HG03520 (cell line): ENCODE data around the gene CIAPIN1.
A peak's percentile ranks its signal among the peaks of the same experiment; 100 is the strongest.

Source experiments
- ATAC-seq: cut with Tn5 transposase; IDR thresholded peaks from one replicate; pipeline ENCODE4 v1.9.1; 2021; ENCODE audit warnings: mild to moderate bottlenecking, moderate library complexity; ENCODE audit not compliant: unreplicated experiment

The CIAPIN1 gene

GRCh38 chr16:57447186-57447962 lies at the start of gene CIAPIN1, which contains the start of gene COQ9:
TSS of gene CIAPIN1 (minus strand) at chr16:57447385. CDS start at chr16:57440928, 6,457 bp downstream.
TSS of gene COQ9 (plus strand) at chr16:57447479. CDS start at chr16:57447506, 27 bp downstream.
- ATAC-seq = peak; percentile 91

- no peak for ATAC-seq
Observed at GRCh38 chr16:57493767-57494166, 46.6 kb upstream of the CIAPIN1 start.

DNA sequence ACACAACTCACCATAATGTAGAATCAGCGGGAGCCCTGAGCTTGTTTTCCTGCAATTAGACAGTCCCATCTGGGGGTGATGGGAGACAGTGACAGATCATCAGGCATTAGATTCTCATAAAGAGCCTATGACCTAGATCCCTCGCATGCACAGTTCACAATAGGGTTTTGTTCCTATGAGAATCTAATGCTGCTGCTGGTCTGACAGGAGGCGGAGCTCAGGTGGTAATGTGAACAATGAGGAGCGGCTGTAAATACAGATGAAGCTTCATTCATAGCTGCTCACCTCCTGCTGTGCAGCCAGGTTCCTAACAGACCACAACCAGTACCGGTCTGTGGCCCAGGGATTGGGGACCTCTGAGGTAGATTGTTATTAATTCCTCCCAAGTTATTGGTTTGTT lies 42.0 kb upstream of the CIAPIN1 start:
- no peak for ATAC-seq

- no peak for ATAC-seq
Observed at GRCh38 chr16:57486858-57487834, 40.0 kb upstream of the CIAPIN1 start.

GRCh38 chr16:57485916-57486857 lies 39.0 kb upstream of the CIAPIN1 start, which contains the start of gene DOK4:
TSS of gene DOK4 (minus strand) at chr16:57486493. CDS start at chr16:57479507, 6,986 bp downstream.
- peak; percentile 69 for ATAC-seq

- no peak for ATAC-seq
Observed at GRCh38 chr16:57485091-57485915, 38.1 kb upstream of the CIAPIN1 start.

DNA sequence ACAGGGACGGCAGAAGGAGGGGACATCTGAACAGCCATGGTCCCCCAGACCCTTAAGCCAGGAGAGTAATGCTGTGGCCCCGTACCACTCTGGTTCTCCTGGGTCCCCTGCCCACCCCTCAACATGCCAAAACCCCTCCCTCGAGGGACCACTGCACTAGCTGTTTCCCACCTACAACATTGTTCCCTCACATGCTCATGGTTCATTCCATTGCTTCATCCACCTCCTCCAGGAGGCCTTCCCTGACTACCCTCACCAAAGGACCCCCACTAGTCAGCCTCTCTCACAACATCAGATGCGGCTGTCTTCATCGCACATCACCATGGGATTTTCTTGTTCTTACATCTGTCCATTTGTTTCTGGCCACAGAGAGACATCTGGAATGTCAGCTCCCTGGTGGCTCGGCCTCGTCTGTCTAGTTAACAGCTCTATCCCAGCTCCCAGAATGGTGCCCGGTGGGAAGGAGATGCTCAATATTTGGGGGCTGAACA lies 37.4 kb upstream of the CIAPIN1 start:
- ATAC-seq = no peak

DNA sequence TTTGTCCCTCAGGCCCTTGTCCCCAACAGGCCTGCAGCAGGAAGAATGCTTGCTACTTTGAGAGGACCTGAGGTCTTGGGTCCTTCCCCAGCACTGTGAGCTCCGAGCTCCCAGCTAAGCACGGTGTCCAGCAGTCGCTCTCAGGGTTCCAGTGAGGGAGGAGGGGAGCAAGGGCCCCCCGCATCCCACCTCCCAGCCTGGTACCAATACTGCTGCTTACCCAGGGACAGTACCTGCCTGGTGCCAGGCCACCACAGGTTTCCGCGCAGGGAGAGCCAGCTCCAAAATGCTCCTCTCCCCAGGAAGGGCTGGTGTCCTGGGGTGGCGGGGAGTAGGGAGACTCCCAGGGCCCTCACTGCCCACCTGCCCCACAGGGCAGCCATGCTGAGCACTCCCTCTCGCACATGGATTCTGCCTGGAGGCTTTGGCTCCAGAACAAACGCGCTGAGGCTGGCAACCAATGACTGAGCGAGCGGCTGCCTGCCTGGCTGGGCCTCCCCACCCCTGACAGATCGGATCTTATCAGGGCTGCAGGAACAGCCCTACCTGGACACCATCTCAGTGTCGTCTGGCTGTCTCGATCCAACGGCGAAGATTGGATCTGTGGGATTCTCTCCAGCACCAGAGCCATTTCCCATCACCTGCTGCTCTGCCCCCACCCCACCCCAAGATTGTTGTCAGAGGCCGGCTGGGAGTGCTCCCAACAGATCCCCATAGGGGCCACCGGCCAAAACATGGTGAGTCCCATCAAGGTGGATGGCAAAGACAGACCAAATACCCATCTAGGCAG lies 36.7 kb upstream of the CIAPIN1 start:
- ATAC-seq = no peak

- no peak for ATAC-seq
Observed at GRCh38 chr16:57482845-57483545, 35.8 kb upstream of the CIAPIN1 start.

DNA sequence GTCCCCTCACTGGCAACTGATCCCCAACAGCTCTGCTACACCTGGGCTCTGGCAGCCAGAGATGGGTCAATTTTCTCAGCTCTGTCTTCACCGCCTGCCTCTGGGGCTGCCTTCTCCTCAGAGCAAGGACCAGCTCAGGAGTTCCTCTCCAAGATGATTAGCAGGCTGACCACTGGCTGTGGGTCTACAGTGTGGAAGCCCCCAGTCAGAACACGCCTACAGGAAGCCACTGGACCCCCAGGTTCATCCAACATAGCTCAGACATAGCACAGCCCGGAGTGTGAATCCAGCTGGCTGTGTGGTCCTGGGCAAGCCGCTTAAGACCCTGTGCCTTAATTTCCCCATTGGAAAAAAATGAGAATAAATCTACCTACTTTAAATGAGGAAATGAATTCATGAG lies 34.2 kb upstream of the CIAPIN1 start:
- no peak for ATAC-seq

- no peak for ATAC-seq
Observed at GRCh38 chr16:57480754-57481230, 33.6 kb upstream of the CIAPIN1 start.

- ATAC-seq = no peak
Observed at GRCh38 chr16:57479976-57480753, 33.0 kb upstream of the CIAPIN1 start.

DNA sequence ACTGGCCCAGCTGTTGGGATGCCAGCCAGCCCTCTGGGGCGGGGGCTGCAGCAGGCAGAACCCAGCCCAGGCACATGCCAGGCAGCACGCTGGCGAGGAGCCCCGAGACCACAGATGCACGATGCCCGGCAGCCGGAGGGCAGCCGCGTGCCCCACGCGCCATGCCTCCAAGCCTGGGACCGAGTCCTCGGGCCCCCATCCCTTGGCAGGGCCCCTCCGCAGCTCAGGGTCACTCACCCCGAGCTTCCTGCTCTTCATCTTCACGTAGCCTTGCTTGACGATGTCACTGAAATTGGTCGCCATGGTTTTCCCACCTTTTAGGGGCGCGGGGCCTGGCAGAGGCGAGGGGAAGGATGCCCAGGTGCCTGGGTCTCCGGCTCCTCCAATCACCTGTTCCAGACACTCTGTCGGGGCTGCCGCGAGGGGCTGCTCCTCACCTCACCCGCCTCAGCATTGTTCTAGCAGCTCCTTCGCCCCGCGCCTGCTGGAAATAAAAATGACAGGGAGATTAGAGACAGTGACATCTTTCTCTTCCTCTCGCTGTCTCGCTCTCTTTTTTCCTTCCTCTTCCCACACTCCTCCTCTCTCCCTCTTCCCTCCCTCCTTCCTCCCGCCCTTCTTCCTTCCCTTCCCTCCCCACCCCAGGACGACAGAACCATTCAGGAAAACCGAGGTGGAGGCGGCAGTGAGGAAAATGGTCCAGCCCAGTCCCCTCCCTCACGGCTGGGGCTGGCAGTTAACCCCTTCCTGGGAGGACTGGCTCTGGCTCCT lies 32.2 kb upstream of the CIAPIN1 start:
- ATAC-seq = no peak

DNA sequence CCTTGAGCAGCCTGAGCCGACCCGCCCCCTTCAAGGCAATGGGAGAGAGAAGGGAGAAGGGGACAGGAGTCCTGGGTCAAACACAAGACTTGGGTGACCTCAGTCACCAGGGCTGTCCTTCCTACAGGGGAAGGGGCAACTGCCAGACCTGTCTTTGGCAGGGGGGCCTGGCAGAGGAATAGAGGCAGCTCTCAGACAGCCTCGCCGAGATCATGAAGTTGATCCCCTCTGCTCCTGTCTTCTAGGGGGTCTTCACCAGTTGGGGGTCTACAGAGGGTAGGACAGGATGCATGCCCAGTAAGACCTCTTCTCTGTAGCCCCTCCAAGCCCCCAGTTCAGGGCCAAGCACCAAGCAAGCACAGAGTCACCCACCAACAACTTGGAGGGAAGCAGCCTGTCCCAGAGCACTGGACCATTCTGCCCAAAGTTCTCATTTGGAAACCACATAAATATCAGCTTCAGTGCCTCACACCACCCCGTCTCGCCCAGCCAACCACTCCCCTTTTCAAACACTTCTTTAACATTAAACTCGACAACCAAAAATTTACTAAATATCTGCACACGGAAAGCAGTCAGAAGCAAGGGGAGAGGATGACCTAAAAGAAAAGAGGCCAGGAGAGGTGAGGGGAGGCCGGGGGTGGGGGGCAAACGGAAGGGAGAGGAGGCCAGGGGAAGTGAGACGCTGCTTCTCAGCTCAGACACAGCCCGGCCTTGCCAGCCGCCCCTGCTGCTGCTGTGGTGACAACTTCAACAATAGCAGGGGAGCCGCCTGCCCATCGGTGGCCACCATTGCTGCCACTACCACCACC lies 31.4 kb upstream of the CIAPIN1 start:
- no peak for ATAC-seq

GRCh38 chr16:57477531-57478202 lies 30.5 kb upstream of the CIAPIN1 start:
- ATAC-seq = no peak
